ENCODE results near the gene RHPN2. TPM values are rescaled to one million over a fixed set of nuclear protein-coding genes. Genes with fewer than 3 reads are reported as not detected.

RHPN2 gene
- total and polyA plus RNA-seq, 2 of the 8 experiments (the other 6 are each of a cell fraction or from before 2014, with no cell fraction given): 22.8 to 31.1 TPM

DNA sequence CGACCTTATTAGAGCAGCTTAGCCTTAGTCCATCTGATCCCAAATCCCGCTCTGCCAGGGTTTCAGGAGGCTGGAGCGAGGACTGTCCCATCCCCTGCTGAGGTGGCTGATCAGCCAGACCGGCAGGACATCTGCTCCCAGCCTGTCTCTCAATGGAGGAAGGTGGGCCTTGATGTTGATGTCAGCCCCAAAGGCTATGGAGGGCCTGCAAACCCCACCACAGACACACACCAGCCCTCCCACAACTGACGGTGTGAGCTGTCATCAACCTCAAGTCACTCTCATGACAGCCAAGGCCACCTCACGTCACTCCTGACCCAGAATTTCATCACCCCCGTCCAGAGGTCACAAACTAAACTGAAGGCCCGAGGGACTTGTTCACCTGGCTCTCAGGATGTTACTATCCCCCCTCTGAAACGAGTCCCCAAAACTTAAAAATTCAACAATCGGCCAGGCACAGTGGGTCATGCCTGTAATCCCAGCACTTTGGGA, 25.5 kb downstream of the RHPN2 start:
- H2BK15ac ChIP-seq (ENCODE audit: low read length): no peak overlapping the region
- H2BK12ac ChIP-seq (ENCODE audit: low read depth, low read length): peak overlapping the region; percentile 71; the same call in 1 of the 2 replicates
- 88% methylated on average over 10 of the region's 10 CpGs; no CpG with 5 or more reads in 1 of the 2 experiments for WGBS, 2 experiments (ENCODE audit: extremely low coverage in 1 of 2, insufficient coverage in 1 of 2, insufficient read length in 1 of 2, insufficient replicate concordance in 2 of 2, low coverage in 1 of 2, low lambda C conversion rate in 2 of 2, missing lambda C conversion rate in 1 of 2)
- peaks cover 0 to 7% (median 2%) of the 10 kb centered on the region in 4 experiments; a peak in 1 of 8 replicates for H3K36me3 ChIP-seq (ENCODE audit: control insufficient read depth in 2 of 4, insufficient read depth in 4 of 4, low read length in 3 of 4)
- no peak for DNase-seq (ENCODE audit: low read depth in 1 of 2, low spot score in 2 of 2)
- no peak overlapping the region for H2AFZ ChIP-seq (ENCODE audit: low read length)
- no peak overlapping the region for H3K4ac ChIP-seq (replicated peaks; ENCODE audit: insufficient read length, low read depth, low read length)
- no peak overlapping the region for H3K18ac ChIP-seq (ENCODE audit: extremely low read depth, low read length)
- no peak overlapping the region for H4K8ac ChIP-seq (ENCODE audit: extremely low read depth, insufficient read depth, low read length)
- no peak overlapping the region for H2BK120ac ChIP-seq (replicated peaks; ENCODE audit: low read depth, low read length)
- POLR2A ChIA-PET (ENCODE audit: partially characterized antibody): no interaction called here
- H3K56ac ChIP-seq (replicated peaks; ENCODE audit: insufficient read length, low read depth, low read length): no peak overlapping the region
- peaks cover 0 to 9% of the 10 kb centered on the region in 2 experiments; a peak in 2 of 4 replicates for H3K9me3 ChIP-seq (ENCODE audit: insufficient read depth in 2 of 2, low read depth in 1 of 2, low read length in 1 of 2)
- peaks cover 3% of the 10 kb centered on the region for H3K79me1 ChIP-seq (ENCODE audit: low read depth, low read length)
- no peak for FAIRE-seq
- no peak overlapping the region for H3K4me2 ChIP-seq (ENCODE audit: insufficient read depth in 1 of 2, low read depth in 2 of 2, low read length in 2 of 2)
- no peak overlapping the region for H4K91ac ChIP-seq (replicated peaks; ENCODE audit: insufficient read length, low read length)
- H2AK5ac ChIP-seq (ENCODE audit: low read depth, low read length): no peak overlapping the region
- no peak overlapping the region for H3K4me3 ChIP-seq (ENCODE audit: extremely low read depth in 1 of 4, insufficient read depth in 2 of 4, low read depth in 3 of 4, low read length in 4 of 4)
- H4K5ac ChIP-seq (ENCODE audit: insufficient read length, low read depth, low read length): no peak overlapping the region
- H3K27ac ChIP-seq (ENCODE audit: low read depth, low read length): no peak overlapping the region
- no peak overlapping the region for H3K14ac ChIP-seq (ENCODE audit: insufficient read length)
- no peaks in the 10 kb centered on the region for H3K27me3 ChIP-seq (replicated peaks in 1 of 4; ENCODE audit: control insufficient read depth in 3 of 4, extremely low read depth in 1 of 4, insufficient read depth in 3 of 4, low read length in 3 of 4)
- H3K23me2 ChIP-seq (ENCODE audit: low read depth, low read length): 0 out of 2 replicates have a peak, but pooled peaks cover 1% of the 10 kb centered on the region
- CTCF ChIA-PET (ENCODE audit: partially characterized antibody): interaction anchor here (0.6 to 1.7 kb wide), 6 partner anchors 12 to 145 kb away, joined by 3 to 6 read pairs (median 4); partner anchors contain the start of gene RHPN2
- H4K20me1 ChIP-seq (replicated peaks in 1 of 2; ENCODE audit: control insufficient read depth in 1 of 2, insufficient read depth in 2 of 2, low read length in 2 of 2): peaks cover 0 to 2% of the 10 kb centered on the region in 2 experiments
- peaks cover 0 to 54% of the 10 kb centered on the region in 2 experiments; a peak in 3 of 4 replicates for H3K79me2 ChIP-seq (ENCODE audit: control insufficient read depth in 1 of 2, insufficient read depth in 2 of 2, low read length in 2 of 2)
- H3K23ac ChIP-seq (ENCODE audit: insufficient read length): no peak overlapping the region
- H3K4me1 ChIP-seq (replicated peaks in 1 of 4; ENCODE audit: control insufficient read depth in 3 of 4, insufficient read depth in 4 of 4, low read length in 3 of 4): peaks cover 0 to 6% (median 1%) of the 10 kb centered on the region in 4 experiments; a peak in 2 of 7 replicates
- peak overlapping the region in 1 of 4 experiments; percentile 18; a peak in 1 of 7 replicates for H3K9ac ChIP-seq (replicated peaks in 1 of 4; ENCODE audit: extremely low read depth in 1 of 4, low read depth in 3 of 4, low read length in 3 of 4)
- no peak overlapping the region for H2BK20ac ChIP-seq (ENCODE audit: low read length)
- no peak overlapping the region for H2BK5ac ChIP-seq (ENCODE audit: low read depth, low read length)
- TF ChIP-seq GTF2F1 (IDR thresholded peaks at IDR 0.05; ENCODE audit: borderline replicate concordance, low read depth, low read length) (no peak), SUZ12 (IDR thresholded peaks at IDR 0.05; ENCODE audit: low read length) (no peak), YY1 (IDR thresholded peaks at IDR 0.05; ENCODE audit: low read depth, low read length) (no peak), RBBP5 (IDR thresholded peaks at IDR 0.05; ENCODE audit: borderline replicate concordance, low read depth, low read length) (no peak), SP4 (IDR thresholded peaks at IDR 0.05; ENCODE audit: low read length) (no peak), RNF2 (IDR thresholded peaks at IDR 0.05; ENCODE audit: borderline replicate concordance, low read depth, low read length, missing control alignments, poor library complexity, severe bottlenecking) (no peak), SP2 (IDR thresholded peaks at IDR 0.05; ENCODE audit: low read length) (no peak), SRF (IDR thresholded peaks at IDR 0.05; ENCODE audit: low read depth, low read length) (no peak), ZNF274 (IDR thresholded peaks at IDR 0.05; ENCODE audit: borderline replicate concordance, extremely low read depth, low read length) (no peak), TBP (IDR thresholded peaks at IDR 0.05; ENCODE audit: low read depth, low read length) (no peak), NRF1 (IDR thresholded peaks at IDR 0.05; ENCODE audit: low read depth, low read length) (no peak), SIRT6 (IDR thresholded peaks at IDR 0.05; ENCODE audit: low read length) (no peak), EGR1 (IDR thresholded peaks at IDR 0.05; ENCODE audit: borderline replicate concordance, low read depth, low read length) (no peak), RXRA (IDR thresholded peaks at IDR 0.05; ENCODE audit: insufficient read depth, low read depth, low read length) (no peak)
